H9 (cell line): Measurements from ENCODE around the gene SWI5. TPM values are rescaled to one million over a fixed set of nuclear protein-coding genes. Genes with fewer than 3 reads are reported as not detected.

Experiments
- DNase-seq: peaks from one replicate; pipeline ENCODE4 v3.0.0-alpha.2; 2017
- H2AFZ ChIP-seq: one replicate; pipeline ENCODE4 v1.6.1; 2013; ENCODE audit warnings: mild to moderate bottlenecking, low read length, control low read depth, moderate library complexity
- H2AK5ac ChIP-seq: 2 replicates; pipeline ENCODE4 v1.6.1; 2013; ENCODE audit warnings: low read length, control low read depth, mixed read lengths; ENCODE audit not compliant: insufficient read length
- H2BK120ac ChIP-seq: one replicate; pipeline ENCODE4 v1.6.1; 2013; ENCODE audit warnings: low read depth, mild to moderate bottlenecking, low read length, control low read depth, inconsistent platforms; ENCODE audit not compliant: poor library complexity, severe bottlenecking
- H2BK12ac ChIP-seq: 2 replicates; pipeline ENCODE4 v1.6.1; 2013; ENCODE audit warnings: low read length, control low read depth, mixed read lengths, low read depth; ENCODE audit not compliant: insufficient read length
- H2BK15ac ChIP-seq: 2 replicates; pipeline ENCODE4 v1.6.1; 2013; ENCODE audit warnings: low read depth, low read length, control low read depth
- H2BK20ac ChIP-seq: one replicate; pipeline ENCODE4 v1.6.1; 2013; ENCODE audit warnings: low read depth, mild to moderate bottlenecking, low read length, control low read depth, inconsistent platforms; ENCODE audit not compliant: poor library complexity, severe bottlenecking
- H2BK5ac ChIP-seq: 2 replicates; pipeline ENCODE4 v1.6.1; 2013; ENCODE audit warnings: low read length, control low read depth, mixed read lengths; ENCODE audit not compliant: insufficient read length
- H3K14ac ChIP-seq: 2 replicates; pipeline ENCODE4 v1.6.1; 2013; ENCODE audit warnings: low read length, control low read depth; ENCODE audit not compliant: insufficient read depth
- H3K18ac ChIP-seq: 2 replicates; pipeline ENCODE4 v1.6.1; 2013; ENCODE audit warnings: low read depth, mild to moderate bottlenecking, mixed read lengths, low read length, control low read depth; ENCODE audit not compliant: insufficient read length
- H3K23ac ChIP-seq: 2 replicates; pipeline ENCODE4 v1.6.1; 2013; ENCODE audit warnings: low read length, control low read depth, mixed read lengths, low read depth; ENCODE audit not compliant: insufficient read length
- H3K23me2 ChIP-seq: 2 replicates; pipeline ENCODE4 v1.6.1; 2013; ENCODE audit warnings: low read depth, mild to moderate bottlenecking, mixed read lengths, low read length, control low read depth; ENCODE audit not compliant: insufficient read length, poor library complexity, severe bottlenecking
- H3K27ac ChIP-seq: 2 replicates; pipeline ENCODE4 v1.5.1; 2013; ENCODE audit warnings: low read length, control low read depth, mixed read lengths, low read depth; ENCODE audit not compliant: insufficient read length
- H3K27me3 ChIP-seq: 2 replicates; pipeline ENCODE4 v1.6.1; 2013; ENCODE audit warnings: low read length, control low read depth, inconsistent platforms; ENCODE audit not compliant: insufficient read depth
- H3K4ac ChIP-seq: 2 replicates; pipeline ENCODE4 v1.6.1; 2013; ENCODE audit warnings: low read depth, mild to moderate bottlenecking, control low read depth, inconsistent platforms, low read length, moderate library complexity
- H3K4me1 ChIP-seq: 2 replicates; pipeline ENCODE4 v1.6.1; 2013; ENCODE audit warnings: low read length, control low read depth, inconsistent platforms; ENCODE audit not compliant: insufficient read depth
- H3K4me2 ChIP-seq: 2 replicates; pipeline ENCODE4 v1.6.1; 2013; ENCODE audit warnings: low read length, control low read depth, mixed read lengths; ENCODE audit not compliant: insufficient read length, insufficient read depth
- H3K56ac ChIP-seq: 2 replicates; pipeline ENCODE4 v1.6.1; 2013; ENCODE audit warnings: low read depth, mild to moderate bottlenecking, mixed read lengths, low read length, control low read depth; ENCODE audit not compliant: insufficient read length
- H3K79me1 ChIP-seq: 2 replicates; pipeline ENCODE4 v1.6.1; 2013; ENCODE audit warnings: low read depth, mild to moderate bottlenecking, moderate library complexity, low read length, control low read depth, inconsistent platforms; ENCODE audit not compliant: insufficient read depth, poor library complexity, severe bottlenecking
- H3K79me2 ChIP-seq: 2 replicates; pipeline ENCODE4 v1.6.1; 2013; ENCODE audit warnings: low read length, control low read depth, inconsistent platforms; ENCODE audit not compliant: insufficient read depth
- H3K9ac ChIP-seq: 2 replicates; pipeline ENCODE4 v1.6.1; 2013; ENCODE audit warnings: low read length, control low read depth, mixed read lengths; ENCODE audit not compliant: insufficient read length; ENCODE audit errors: extremely low read depth
- H3K9me3 ChIP-seq: one replicate; pipeline ENCODE4 v1.6.1; 2013; ENCODE audit warnings: low read depth, low read length, inconsistent platforms; ENCODE audit not compliant: control insufficient read depth
- H3T11ph ChIP-seq: one replicate; pipeline ENCODE4 v1.6.1; 2013; ENCODE audit warnings: mild to moderate bottlenecking, low read length, control low read depth, inconsistent platforms
- H4K20me1 ChIP-seq: one replicate; pipeline ENCODE4 v1.6.1; 2013; ENCODE audit not compliant: control insufficient read depth, insufficient read length, insufficient read depth
- H4K5ac ChIP-seq: 2 replicates; pipeline ENCODE4 v1.6.1; 2013; ENCODE audit warnings: low read depth, mild to moderate bottlenecking, mixed read lengths, low read length, control low read depth; ENCODE audit not compliant: insufficient read length
- H4K8ac ChIP-seq: replicated peaks from 2 replicates; pipeline ENCODE4 v1.6.1; 2013; ENCODE audit warnings: low read length, control low read depth, mixed read lengths, low read depth; ENCODE audit not compliant: insufficient read length
- H4K91ac ChIP-seq: 2 replicates; pipeline ENCODE4 v1.6.1; 2013; ENCODE audit warnings: low read depth, mild to moderate bottlenecking, moderate library complexity, mixed read lengths, low read length, control low read depth; ENCODE audit not compliant: insufficient read length
- H3K27ac Mint-ChIP-seq, 3 experiments: 2 replicates in 2 of 3; 3 replicates in 1 of 3; pipeline ENCODE4 v1.8.0; 2020 to 2021; ENCODE audit warnings: mixed read lengths in 3 of 3, mild to moderate bottlenecking in 1 of 3, moderate library complexity in 1 of 3
- H3K27me3 Mint-ChIP-seq: 2 replicates; pipeline ENCODE4 v1.8.0; 2021; ENCODE audit warnings: low read depth, mild to moderate bottlenecking, moderate library complexity, mixed read lengths
- H3K36me3 Mint-ChIP-seq, 3 experiments: 2 replicates in 2 of 3; 3 replicates in 1 of 3; pipeline ENCODE4 v1.8.0; 2020 to 2021; ENCODE audit warnings: low read depth in 3 of 3, mixed read lengths in 3 of 3; ENCODE audit not compliant: insufficient read depth in 1 of 3
- H3K4me1 Mint-ChIP-seq, 2 experiments: 2 replicates each; pipeline ENCODE4 v1.8.0; 2020; ENCODE audit warnings: mixed read lengths in 2 of 2
- H3K4me3 Mint-ChIP-seq, 2 experiments: 2 replicates in 1 of 2; 3 replicates in 1 of 2; pipeline ENCODE4 v1.8.0; 2020 to 2021; ENCODE audit warnings: mild to moderate bottlenecking in 2 of 2, mixed read lengths in 2 of 2, moderate library complexity in 1 of 2
- H3K9me3 Mint-ChIP-seq, 2 experiments: 2 replicates in 1 of 2; 3 replicates in 1 of 2; pipeline ENCODE4 v1.8.0; 2020; ENCODE audit warnings: mild to moderate bottlenecking in 2 of 2, mixed read lengths in 2 of 2, moderate library complexity in 1 of 2
- CTCF ChIP-seq: fragments of 200-600 bp; sonication (generic); conservative IDR thresholded peaks from 3 replicates; pipeline ENCODE4 v1.8.0; 2021; ENCODE audit warnings: antibody characterized with exemption, mild to moderate bottlenecking
- WGBS: extraction: QIAGEN DNeasy Blood & Tissue Kit; methylation state at CpG from one replicate; pipeline ENCODE4 v1.1.7; 2013; ENCODE audit warnings: missing lambda C conversion rate, low lambda C conversion rate, mixed read lengths; ENCODE audit not compliant: insufficient read length; ENCODE audit errors: extremely low coverage; 5-methylcytosine and 5-hydroxymethylcytosine counted together
- total RNA-seq: library from RNA; stranded (reverse); gene quantifications from 2 replicates; pipeline ENCODE4 v1.2.1, GENCODE V29; 2021

The SWI5 gene
- total RNA-seq, 1 experiment from 2014 or later, result 25.6 TPM

GRCh38 chr9:128271512-128271911, 4.6 kb upstream of the SWI5 start:
- no peak overlapping the region for H2BK15ac ChIP-seq
- H2BK120ac ChIP-seq, result no peak overlapping the region
- H3K36me3 Mint-ChIP-seq, result peaks cover 7 to 40% (median 27%) of the 10 kb centered on the region in 3 experiments; a peak in 6 of 7 replicates
- no peak overlapping the region for H4K5ac ChIP-seq
- no peak overlapping the region for H3K9ac ChIP-seq
- DNase-seq, result no peak
- no peaks in the 10 kb centered on the region; the same call in 1 of the 2 replicates for H3K4me1 ChIP-seq
- no peaks in the 10 kb centered on the region for H3K79me2 ChIP-seq
- H3K4me3 Mint-ChIP-seq, result no peak overlapping the region
- H3K27me3 ChIP-seq, result no peaks in the 10 kb centered on the region
- no peak overlapping the region for H3K4ac ChIP-seq
- H4K8ac ChIP-seq, result no peak overlapping the region
- no peak overlapping the region for H2AFZ ChIP-seq
- H3K4me1 Mint-ChIP-seq, result peaks cover 4 to 5% of the 10 kb centered on the region in 2 experiments
- H3K9me3 ChIP-seq, result no peaks in the 10 kb centered on the region
- H3K27ac Mint-ChIP-seq, result no peak overlapping the region
- no peak overlapping the region for H2BK12ac ChIP-seq
- H3K9me3 Mint-ChIP-seq, result peaks cover 0 to 4% of the 10 kb centered on the region in 2 experiments; a peak in 1 of 5 replicates
- H3K27me3 Mint-ChIP-seq, result no peaks in the 10 kb centered on the region; the same call in 1 of the 2 replicates
- no CpG with 5 or more reads among the region's 5 CpGs for WGBS
- H2BK5ac ChIP-seq, result no peak overlapping the region
- no peak overlapping the region for H3K56ac ChIP-seq
- no peak overlapping the region for H3K23ac ChIP-seq
- H2AK5ac ChIP-seq, result no peak overlapping the region
- H3K14ac ChIP-seq, result no peak overlapping the region
- peaks cover 9% of the 10 kb centered on the region for H3K23me2 ChIP-seq
- no peak overlapping the region for H3K27ac ChIP-seq
- TF ChIP-seq CTCF, result no peak
- no peak overlapping the region for H3T11ph ChIP-seq
- no peak overlapping the region for H3K4me2 ChIP-seq
- H3K79me1 ChIP-seq, result no peaks in the 10 kb centered on the region
- no peaks in the 10 kb centered on the region for H4K20me1 ChIP-seq
- H3K18ac ChIP-seq, result no peak overlapping the region
- H2BK20ac ChIP-seq, result no peak overlapping the region
- H4K91ac ChIP-seq, result no peak overlapping the region
